SU-DHL-6 (cell line): Measurements from ENCODE around the gene HGFAC.

Source experiments
- H2AFZ ChIP-seq: fragments of 200-600 bp; sonication (generic); 2 replicates; pipeline ENCODE4 v1.6.1; 2014; ENCODE audit warnings: low read depth, mild to moderate bottlenecking, moderate library complexity, mixed read lengths, antibody characterized with exemption, low read length; ENCODE audit not compliant: severe bottlenecking
- H3F3A ChIP-seq: fragments of 200-600 bp; shearing (Covaris generic); 2 replicates; pipeline ENCODE4 v1.6.0; 2016; ENCODE audit warnings: antibody characterized with exemption, mild to moderate bottlenecking; ENCODE audit not compliant: insufficient read depth
- H3K27ac ChIP-seq: fragments of 200-600 bp; sonication (generic); 2 replicates; pipeline ENCODE4 v1.5.1; 2016; ENCODE audit warnings: low read depth, mild to moderate bottlenecking, low read length, moderate library complexity, mixed read lengths
- H3K27me3 ChIP-seq: fragments of 200-600 bp; sonication (generic), shearing (Covaris generic); 2 replicates; pipeline ENCODE4 v1.6.0; 2014; ENCODE audit warnings: mild to moderate bottlenecking, low read length
- H3K36me3 ChIP-seq: fragments of 200-600 bp; sonication (generic); 2 replicates; pipeline ENCODE4 v1.6.1; 2014; ENCODE audit warnings: mild to moderate bottlenecking, low read length, mixed read lengths
- H3K4me2 ChIP-seq: fragments of 300-600, 200-600 bp; shearing (Covaris generic), sonication (generic); 2 replicates; pipeline ENCODE4 v1.6.0; 2014; ENCODE audit warnings: low read length, low read depth, mild to moderate bottlenecking; ENCODE audit not compliant: poor library complexity, severe bottlenecking
- H3K4me3 ChIP-seq: fragments of 200-600 bp; sonication (generic); 2 replicates; pipeline ENCODE4 v1.5.1; 2014; ENCODE audit warnings: antibody characterized with exemption, low read length, mild to moderate bottlenecking, mixed read lengths; ENCODE audit not compliant: insufficient read depth, poor library complexity, severe bottlenecking
- H3K79me2 ChIP-seq: fragments of 200-600 bp; sonication (generic); 2 replicates; pipeline ENCODE4 v1.6.1; 2014; ENCODE audit warnings: mild to moderate bottlenecking, low read length, moderate library complexity; ENCODE audit not compliant: insufficient read depth
- H3K9ac ChIP-seq: fragments of 200-600 bp; sonication (generic); 2 replicates; pipeline ENCODE4 v1.7.0; 2014; ENCODE audit warnings: mild to moderate bottlenecking, low read length
- H3K9me2 ChIP-seq: fragments of 200-600 bp; sonication (generic); replicated peaks from 2 replicates; pipeline ENCODE4 v1.6.1; 2014; ENCODE audit warnings: low read length; ENCODE audit not compliant: insufficient read depth
- H3K9me3 ChIP-seq: fragments of 200-600 bp; sonication (generic); 2 replicates; pipeline ENCODE4 v1.6.1; 2014; ENCODE audit warnings: low read length, mixed read lengths; ENCODE audit not compliant: insufficient read depth
- H4K20me1 ChIP-seq: fragments of 200-600 bp; sonication (generic); 2 replicates; pipeline ENCODE4 v1.6.1; 2014; ENCODE audit warnings: low read depth, mild to moderate bottlenecking, antibody characterized with exemption, low read length, moderate library complexity, mixed read lengths
- CTCF ChIP-seq: fragments of 200-600 bp; sonication (generic); IDR thresholded peaks from one replicate; pipeline ENCODE4 v1.5.1; 2017; ENCODE audit warnings: antibody characterized with exemption, mild to moderate bottlenecking, low read length, moderate library complexity; ENCODE audit not compliant: insufficient read depth, poor library complexity, severe bottlenecking
- EZH2phosphoT487 ChIP-seq: fragments of 200-600 bp; sonication (generic), shearing (Covaris generic); conservative IDR thresholded peaks from 2 replicates; pipeline ENCODE4 v1.6.1; 2018; ENCODE audit warnings: mild to moderate bottlenecking, antibody characterized with exemption, low read length, moderate library complexity, mixed read lengths

The HGFAC gene

GRCh38 chr4:3485886-3486540, 44.2 kb downstream of the HGFAC start:
- Histone ChIP-seq H4K20me1 (no peaks in the 10 kb centered on the region), H3K27me3 (no peaks in the 10 kb centered on the region), H3K27ac (no peak overlapping the region), H2AFZ (no peak overlapping the region), H3K9me2 (no peaks in the 10 kb centered on the region), H3K9me3 (no peaks in the 10 kb centered on the region), H3K9ac (no peak overlapping the region), H3K79me2 (no peaks in the 10 kb centered on the region), H3F3A (no peaks in the 10 kb centered on the region), H3K36me3 (no peaks in the 10 kb centered on the region), H3K4me3 (no peak overlapping the region), H3K4me2 (no peak overlapping the region)
- no peak for TF ChIP-seq EZH2phosphoT487
- TF ChIP-seq CTCF: no peak

- no peaks in the 10 kb centered on the region for H3K36me3 ChIP-seq
- H3K79me2 ChIP-seq: no peaks in the 10 kb centered on the region
- no peak overlapping the region for H3K27ac ChIP-seq
- no peak overlapping the region for H3K4me3 ChIP-seq
- TF ChIP-seq CTCF: no peak
- TF ChIP-seq EZH2phosphoT487: no peak
- no peaks in the 10 kb centered on the region for H4K20me1 ChIP-seq
- H3K9ac ChIP-seq: no peak overlapping the region
- H3K9me3 ChIP-seq: no peaks in the 10 kb centered on the region
- no peak overlapping the region for H2AFZ ChIP-seq
- H3K27me3 ChIP-seq: no peaks in the 10 kb centered on the region
- H3K9me2 ChIP-seq: no peaks in the 10 kb centered on the region
- no peaks in the 10 kb centered on the region for H3F3A ChIP-seq
- H3K4me2 ChIP-seq: no peak overlapping the region
Observed at GRCh38 chr4:3486541-3487540, 45.1 kb downstream of the HGFAC start.

- Histone ChIP-seq H3K36me3 (no peaks in the 10 kb centered on the region), H3K27me3 (no peaks in the 10 kb centered on the region), H3K4me2 (no peak overlapping the region), H3K27ac (no peak overlapping the region), H3K9me2 (no peaks in the 10 kb centered on the region), H3K9ac (no peak overlapping the region), H3K79me2 (no peaks in the 10 kb centered on the region), H2AFZ (no peak overlapping the region), H3K9me3 (no peaks in the 10 kb centered on the region), H3F3A (no peaks in the 10 kb centered on the region), H3K4me3 (no peak overlapping the region), H4K20me1 (no peaks in the 10 kb centered on the region)
- no peak for TF ChIP-seq EZH2phosphoT487
- no peak for TF ChIP-seq CTCF
Observed at GRCh38 chr4:3487861-3488260, 46.1 kb downstream of the HGFAC start.
